HG02840 (cell line): Measurements from ENCODE around the gene CELA2B.
"Not testable (repeated sequence)": the region's sequence is repeated elsewhere in the genome, so short reads cannot be mapped to it uniquely, and the experiment has no call there.

Experiments
- ATAC-seq: cut with Tn5 transposase; IDR thresholded peaks from one replicate; pipeline ENCODE4 v1.9.1; 2021; ENCODE audit warnings: mild to moderate bottlenecking, moderate library complexity, moderate number of reproducible peaks; ENCODE audit not compliant: unreplicated experiment, low FRiP score

The CELA2B gene

DNA sequence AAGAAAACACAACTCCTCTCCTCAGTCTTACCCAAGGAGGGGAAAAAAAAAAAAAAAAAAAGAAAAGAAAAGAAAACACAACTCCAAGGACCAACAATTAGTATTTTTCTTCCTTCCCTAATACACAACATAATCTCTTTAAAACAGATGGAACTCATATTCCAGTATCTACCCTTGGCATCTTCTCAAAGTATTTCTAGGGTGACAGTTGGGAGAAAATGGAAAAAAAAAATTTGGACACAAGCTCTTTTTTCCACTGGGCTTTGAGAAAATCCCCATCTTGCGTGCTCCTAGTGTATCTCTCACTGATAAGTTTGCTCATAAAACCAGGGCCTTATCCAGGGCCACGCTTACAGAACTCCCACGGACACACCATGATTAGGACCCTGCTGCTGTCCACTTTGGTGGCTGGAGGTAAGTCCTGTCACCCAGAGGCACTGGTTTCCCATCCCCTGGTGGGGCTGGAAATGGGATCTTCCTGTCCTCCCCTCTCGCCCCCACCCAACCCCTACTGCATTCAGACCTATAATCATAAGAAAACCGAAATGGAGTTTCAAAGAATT lies at the start of gene CELA2B:
Gene CELA2B (plus strand): TSS at position 353 of the 563 bp plus-strand sequence. CDS start 22 bp downstream, at position 375.
- ATAC-seq: no peak

DNA sequence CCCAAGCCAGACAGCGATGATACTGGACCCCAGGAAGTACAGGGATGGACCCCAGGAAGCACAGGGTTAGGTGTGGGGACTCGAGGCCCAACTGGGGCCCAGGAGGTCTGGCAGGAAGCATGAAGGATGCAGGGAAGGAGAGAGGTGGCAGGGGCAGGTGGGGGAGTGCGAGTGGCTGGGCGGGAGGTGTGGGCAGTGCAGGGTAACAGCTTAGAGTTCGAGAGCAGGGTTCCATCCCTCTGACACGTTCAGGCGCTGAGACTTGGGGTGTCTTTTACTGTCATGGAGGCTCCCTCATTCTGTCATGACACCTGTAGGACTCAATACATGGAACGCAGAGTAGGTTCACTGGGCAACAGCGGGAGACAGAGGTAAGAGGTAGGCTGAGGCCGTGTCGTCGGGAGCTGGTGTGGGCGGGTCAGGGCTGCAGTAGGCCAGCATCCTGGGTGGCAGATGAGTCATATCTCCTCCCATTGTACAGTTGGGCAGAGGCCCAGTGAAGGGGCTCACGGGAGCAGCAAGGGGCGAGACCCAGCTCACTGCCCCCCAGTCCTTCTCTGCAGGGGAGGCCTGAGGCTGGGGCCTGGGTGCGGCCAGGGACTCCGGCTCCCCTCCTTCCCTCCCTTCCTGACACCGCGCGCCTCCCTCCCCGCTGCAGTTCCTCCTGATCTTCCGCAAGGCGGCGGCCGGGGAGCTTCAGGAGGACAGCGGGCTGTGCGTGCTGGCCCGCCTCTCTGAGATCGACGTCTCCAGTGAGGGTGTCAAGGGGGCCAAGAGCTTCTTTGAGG lies 49.2 kb upstream of the CELA2B start:
- ATAC-seq: no peak

DNA sequence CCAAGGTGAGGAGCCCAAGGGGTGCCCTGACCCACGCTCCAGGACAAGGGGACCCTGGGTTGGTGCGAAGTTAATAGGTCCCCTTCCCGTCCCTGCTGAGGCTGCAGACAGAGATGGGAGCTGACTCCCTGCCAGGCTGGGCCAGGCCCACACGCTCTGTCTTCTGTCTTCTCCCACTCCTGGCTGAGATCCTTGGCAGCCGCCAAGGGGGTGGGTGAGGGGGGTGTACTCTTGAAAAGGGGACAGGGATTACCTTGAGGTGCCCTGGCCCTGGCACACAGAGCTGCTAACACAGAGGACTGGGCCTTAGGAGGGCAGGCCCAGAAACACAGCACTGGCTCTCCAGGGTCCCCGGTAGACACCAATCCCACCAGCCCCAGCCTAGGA lies 48.6 kb upstream of the CELA2B start:
- ATAC-seq: no peak

DNA sequence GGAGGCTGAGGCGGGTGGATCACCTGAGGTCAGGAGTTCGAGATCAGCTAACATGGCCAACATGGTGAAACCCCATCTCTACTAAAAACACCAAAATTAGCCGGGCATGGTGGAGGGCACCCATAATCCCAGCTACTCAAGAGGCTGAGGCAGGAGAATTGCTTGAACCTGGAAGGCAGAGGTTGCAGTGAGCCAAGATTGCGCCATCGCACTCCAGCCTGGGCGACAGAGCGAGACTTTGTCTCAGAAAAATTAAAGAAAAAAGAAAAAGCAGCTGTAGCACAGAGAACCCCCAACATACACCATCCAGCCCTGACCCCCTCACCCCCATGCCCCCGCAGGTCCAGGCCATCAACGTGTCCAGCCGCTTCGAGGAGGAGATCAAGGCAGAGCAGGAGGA lies 47.7 kb upstream of the CELA2B start:
- ATAC-seq: not testable (repeated sequence)

DNA sequence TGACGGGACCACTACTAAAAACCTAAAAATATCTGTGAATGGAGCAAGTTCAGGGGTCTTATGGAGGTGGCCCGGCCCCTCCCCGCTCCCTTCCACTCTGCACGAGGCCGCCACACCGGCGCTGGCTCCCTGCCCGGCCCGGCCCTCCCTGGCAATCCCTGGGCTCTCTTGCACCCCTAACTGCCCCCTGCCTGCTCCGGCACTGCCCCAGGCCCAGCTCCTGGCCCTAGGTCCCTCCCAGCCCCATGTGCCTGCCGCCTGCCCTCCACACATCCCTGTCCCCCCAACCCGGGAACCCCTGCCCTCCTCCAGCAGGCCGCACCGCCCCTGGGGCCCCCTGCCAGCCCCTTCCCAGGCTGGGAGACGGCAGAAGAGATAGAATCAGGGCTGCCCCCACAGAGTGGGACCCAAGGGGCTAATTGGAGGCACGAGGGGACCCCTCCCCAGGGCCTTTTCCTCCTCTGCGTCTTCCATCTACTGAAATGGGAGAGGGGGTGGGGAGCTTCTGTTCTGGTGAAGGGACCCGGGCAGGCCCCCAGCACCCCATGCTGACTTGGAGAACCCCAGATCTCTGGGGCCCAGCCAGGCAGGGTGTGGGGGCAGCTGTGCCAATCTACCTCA lies 47.0 kb upstream of the CELA2B start:
- ATAC-seq: no peak

DNA sequence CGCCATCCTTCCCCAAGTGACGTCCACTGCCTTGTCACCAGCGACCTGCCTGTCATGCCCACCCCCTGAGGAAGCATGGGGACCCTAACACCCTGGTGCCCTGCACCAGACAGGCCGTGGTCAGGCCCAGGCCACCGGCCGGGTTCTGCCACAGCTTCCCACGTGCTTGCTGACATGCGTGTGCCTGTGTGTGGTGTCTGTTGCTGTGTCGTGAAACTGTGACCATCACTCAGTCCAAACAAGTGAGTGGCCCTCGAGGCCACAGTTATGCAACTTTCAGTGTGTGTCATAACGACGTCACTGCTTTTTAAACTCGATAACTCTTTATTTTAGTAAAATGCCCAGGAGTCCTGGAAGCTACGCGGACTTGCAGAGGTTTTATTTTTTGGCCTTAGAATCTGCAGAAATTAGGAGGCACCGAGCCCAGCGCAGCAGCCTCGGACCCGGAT lies 46.2 kb upstream of the CELA2B start:
- no peak for ATAC-seq

DNA sequence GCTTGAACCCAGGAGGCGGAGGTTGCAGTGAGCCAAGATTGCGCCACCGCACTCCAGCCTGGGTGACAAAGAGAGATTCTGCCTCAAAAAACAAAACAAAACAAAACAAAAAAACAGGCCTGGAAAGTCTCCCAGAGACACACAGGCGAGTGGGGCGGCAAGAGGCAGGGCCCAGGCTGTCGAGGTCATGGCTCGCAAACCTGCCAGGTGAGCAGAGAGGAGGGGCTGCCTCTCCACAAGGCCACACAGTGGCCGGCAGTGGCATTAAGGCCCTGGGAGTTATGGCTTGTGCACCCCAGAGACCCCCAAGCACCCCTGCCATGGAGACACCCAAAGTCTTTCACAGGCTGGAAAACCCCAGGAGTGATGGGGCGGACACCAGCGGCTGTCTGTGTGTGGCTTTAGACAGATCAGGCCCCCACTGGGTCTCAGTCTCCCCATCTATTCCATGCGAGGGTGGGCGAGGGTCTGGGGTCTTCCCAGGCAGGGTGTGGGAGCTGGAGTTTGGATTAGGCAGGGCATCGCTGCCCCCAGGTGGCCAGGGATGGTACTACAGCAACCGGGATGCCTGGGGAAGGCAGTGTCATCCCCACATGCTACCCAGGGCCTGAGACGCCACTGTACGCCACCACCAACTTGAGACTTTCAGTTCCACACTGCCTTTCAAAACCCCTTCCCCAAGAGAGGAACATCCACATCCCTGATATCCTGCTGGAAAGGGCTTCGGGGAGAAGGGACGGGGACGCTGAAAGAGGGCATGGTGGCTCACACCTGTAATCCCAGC lies 44.9 kb upstream of the CELA2B start:
- ATAC-seq: no peak

DNA sequence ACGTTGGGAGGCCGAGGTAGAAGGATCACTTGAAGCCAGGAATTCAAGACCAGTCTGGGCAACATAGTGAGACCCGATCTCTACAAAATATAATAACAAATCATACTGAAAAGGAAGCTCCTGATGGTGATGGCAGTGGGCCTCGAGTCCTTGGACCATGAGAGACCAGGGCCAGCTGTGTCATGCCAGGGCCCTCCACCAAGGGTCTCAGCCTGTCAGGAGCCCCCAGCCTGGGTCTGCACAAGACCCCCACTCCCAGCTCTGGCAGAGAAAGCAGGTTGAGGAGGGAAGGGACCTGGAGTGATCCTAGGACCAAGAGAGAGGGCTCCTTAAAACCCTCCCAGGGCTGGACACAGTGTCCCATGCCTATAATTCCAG lies 44.3 kb upstream of the CELA2B start:
- no peak for ATAC-seq

DNA sequence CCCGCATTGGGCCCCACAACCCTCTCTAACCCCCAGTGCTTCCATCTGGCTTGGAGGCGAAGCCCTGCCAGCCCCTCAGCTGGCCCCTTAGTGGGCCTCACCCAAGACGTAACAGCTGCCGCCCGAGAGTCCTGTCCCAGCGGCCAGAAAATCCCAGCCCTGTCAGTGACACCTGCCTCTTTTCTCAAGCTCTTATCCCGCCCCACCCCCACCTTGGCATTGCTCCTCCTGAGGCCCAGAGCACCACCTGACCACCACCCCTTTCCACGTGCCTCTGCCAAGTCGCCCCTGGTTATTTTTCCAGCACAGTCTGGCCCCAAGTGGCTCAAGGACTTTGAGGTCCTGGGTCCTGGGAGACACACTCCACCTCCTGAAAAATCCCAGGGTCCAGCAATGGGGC lies 43.6 kb upstream of the CELA2B start:
- no peak for ATAC-seq

DNA sequence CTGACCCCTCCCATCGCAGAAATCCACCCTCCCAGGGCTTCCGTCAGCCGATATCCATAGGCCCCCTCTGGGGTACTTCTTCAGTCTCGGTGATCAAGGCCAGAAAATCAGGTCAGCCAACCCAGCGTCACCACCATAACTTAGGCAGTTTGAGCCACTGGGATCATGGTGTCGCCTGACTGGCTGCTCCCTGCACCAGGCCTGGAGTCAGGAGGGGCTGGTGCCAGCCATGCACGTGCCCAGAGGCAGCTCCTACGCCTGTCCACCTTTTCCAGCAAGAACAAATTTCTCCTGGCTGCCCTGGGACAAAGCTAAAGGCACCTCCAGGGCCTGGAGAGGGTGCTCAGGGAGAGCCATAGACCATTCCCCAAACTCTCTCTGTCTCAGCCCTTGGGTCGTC lies 42.4 kb upstream of the CELA2B start:
- ATAC-seq: no peak

DNA sequence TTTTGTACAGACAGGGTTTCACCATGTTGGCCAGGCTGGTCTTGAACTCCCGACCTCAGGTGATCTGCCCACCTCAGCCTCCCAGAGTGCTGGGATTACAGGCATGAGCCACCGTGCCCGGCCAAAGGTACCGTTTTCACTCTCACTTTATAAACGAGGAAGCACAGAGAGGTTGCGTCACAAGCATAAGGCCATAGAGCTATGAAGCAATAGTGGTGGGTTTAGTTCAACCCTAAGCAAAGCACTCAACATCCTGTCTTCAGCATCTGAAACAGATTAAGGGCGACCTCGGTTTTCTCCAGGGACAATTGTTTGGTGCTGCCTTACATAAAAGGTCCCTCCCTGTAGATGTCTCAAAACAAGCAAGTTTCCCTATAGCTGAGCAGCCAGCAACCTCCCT lies 41.2 kb upstream of the CELA2B start:
- not testable (repeated sequence) for ATAC-seq

DNA sequence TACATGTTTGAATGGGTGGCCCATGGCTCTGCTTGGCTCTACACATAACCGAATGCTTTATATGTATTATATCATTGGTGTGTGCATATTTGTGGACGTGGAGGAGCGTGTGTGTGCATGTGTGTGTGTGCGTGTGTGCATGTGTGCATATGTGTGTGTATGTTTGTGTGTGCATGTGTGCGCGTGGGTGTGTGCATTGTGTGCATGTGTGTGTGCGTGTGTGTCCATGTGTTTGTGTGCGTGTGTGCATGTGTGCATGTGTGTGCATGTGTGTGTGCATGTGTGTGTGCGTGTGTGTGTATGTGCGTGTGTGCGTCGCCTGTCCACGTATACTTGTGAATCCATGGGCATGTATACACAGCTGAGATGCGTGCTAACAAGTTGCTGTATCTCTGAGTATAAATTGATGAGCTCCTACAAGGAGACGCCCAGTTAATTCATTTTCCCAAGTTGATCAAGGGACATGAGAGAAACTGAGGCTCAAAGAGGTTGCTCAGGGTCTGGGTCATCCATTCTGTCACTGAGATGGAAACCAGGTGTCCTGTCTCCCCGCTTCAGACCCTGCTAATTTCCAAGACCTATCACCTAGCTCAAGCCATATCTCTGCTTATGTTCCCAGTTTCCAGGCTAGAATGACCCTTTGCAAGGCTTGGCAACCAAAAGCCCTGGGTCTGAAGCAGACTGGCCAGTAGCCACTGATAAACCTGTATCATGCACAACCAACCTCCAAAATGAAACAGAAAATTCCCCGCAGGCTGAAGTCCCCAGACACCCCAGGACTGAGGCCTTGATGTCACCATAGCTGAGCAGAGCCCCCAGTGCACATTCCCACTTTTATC lies 40.4 kb upstream of the CELA2B start:
- no peak for ATAC-seq

DNA sequence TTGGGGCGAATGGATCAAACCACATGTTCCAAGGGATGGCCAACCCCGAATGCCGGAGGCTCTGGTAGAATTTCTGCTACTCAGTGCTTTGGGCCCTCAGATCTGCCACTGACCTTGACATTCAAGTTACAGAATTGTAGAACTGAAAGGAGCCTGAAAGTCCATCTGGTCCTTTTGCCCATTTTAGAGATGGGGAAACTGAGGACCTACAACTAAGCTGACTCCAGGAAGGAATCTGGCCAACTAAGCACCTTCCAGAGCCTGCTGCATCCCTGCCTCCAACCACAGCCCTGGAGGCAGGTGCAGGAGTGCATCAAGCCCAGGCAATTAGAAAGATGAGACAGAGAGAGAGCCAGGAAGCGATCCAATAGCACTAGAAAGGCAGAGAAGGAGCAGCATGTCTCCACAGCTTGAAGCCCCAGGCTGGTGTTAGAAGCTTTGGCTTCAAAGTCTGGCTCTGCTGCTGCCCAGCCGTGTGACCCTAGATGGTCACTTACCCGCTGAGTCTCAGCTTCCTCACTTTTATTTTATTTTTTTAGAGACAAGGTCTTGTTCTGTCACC lies 38.9 kb upstream of the CELA2B start:
- no peak for ATAC-seq

DNA sequence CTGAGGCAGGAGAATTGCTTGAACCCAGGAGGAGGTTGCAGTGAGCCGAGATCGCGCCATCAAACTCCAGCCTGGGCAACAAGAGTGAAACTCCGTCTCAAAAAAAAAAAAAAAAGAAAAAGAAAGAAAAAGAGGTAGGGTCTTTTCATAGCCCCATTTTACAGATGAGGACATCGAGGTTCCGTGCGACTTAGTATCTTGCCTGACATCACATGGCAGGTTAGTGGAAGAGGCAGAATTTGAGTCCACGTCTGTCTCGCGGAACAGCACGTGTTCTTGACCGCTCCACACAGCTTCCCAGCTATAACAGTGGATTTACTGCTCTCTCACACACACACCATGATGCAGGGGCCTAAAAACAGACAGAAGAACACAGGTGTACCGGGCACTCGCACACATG lies 36.6 kb upstream of the CELA2B start:
- no peak for ATAC-seq

DNA sequence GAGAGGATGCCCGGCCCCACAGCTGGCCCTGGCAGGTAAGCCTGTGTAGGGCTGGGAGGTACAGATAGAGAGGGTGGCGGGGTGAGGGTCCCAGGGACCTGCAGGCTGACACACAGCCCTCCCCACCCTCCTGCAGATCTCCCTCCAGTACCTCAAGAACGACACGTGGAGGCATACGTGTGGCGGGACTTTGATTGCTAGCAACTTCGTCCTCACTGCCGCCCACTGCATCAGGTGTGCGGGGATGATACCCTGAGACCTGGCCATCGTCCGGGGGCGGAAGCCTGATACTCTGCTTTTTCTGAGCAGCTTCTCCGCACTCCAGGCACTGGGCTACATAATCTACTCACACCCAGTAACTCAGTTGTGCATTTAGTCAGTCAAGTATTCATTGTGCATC lies 35.5 kb upstream of the CELA2B start:
- no peak for ATAC-seq

DNA sequence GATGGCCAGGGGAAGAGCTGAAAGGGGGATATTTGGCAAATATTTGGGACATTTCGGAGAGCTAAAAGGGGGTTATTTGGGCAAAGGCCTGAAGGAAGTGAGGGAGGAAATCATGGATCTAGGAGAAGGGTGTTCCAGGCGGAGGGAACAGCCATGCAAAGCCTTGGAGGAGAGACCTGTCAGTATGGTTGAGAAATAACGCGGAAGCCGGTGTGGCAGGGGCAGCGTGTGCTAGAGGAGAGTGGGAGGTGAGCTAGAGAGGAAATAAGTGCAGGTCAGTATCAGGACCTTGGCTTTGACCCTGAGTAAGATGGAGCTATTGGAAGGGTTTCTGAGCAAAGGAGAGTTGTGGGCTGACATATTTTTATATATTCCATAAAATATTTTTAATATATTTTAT lies 34.7 kb upstream of the CELA2B start:
- ATAC-seq: no peak

DNA sequence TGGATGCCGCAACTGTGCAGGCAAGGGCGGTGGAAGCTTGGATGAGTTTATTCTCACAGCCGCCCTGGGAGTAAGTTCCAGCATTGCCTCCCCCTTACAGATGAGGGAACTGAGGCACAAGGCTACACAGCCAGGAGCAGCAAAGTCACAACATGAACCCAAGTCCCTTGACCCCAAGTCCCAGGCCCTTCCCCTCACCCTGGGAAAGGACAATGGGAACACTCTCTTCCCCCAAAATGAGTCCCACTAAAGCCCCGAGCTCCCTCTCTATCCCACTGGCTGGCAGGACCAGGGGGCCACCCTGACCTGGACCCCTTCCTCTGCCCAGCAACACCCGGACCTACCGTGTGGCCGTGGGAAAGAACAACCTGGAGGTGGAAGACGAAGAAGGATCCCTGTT lies 33.8 kb upstream of the CELA2B start:
- ATAC-seq: no peak

DNA sequence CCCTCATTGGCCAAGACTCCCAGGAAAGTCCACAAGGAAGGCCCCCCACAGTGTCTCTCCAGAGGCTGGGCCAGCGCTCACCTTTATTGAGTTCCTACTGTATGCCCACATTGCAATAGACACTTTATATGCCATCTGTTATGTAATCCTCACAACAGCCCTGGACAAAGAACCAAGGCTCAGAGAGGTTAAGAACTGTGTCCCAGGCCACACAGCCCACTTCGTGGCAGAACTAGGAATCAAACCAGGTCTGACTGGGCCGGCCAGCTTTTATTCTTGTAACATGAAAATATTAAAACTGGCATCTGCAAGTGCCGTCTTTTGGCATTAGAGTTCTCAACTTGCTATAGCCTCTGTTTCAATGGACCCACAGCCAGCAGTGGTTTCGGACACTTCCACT lies 33.1 kb upstream of the CELA2B start:
- ATAC-seq: no peak

DNA sequence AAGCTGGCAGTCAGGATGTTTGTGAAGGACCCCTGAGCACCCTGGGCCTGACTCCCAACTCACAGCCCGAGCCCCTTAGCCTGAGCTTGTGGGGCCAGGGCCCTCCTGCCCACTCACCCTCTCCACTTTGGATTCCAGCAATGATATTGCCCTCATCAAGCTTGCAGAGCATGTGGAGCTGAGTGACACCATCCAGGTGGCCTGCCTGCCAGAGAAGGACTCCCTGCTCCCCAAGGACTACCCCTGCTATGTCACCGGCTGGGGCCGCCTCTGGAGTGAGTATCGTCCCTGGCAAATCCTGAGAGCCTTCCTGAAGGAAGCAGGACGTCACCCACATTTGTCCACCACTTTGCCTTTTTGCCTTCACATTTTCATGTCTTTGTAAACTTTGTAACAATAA lies 32.6 kb upstream of the CELA2B start:
- no peak for ATAC-seq
